ENCODE results near the gene WDR7.

- TF ChIP-seq ZNF384 (IDR thresholded peaks at IDR 0.05) (no peak), FOXA1 (IDR thresholded peaks at IDR 0.05) (no peak), FOXM1 (IDR thresholded peaks at IDR 0.05; ENCODE audit: borderline replicate concordance) (no peak), TARDBP (IDR thresholded peaks at IDR 0.05) (no peak), SP1 (IDR thresholded peaks at IDR 0.05) (no peak), PKNOX1 (IDR thresholded peaks at IDR 0.05) (no peak), FOXK2 (IDR thresholded peaks at IDR 0.05) (no peak), SUZ12 (IDR thresholded peaks at IDR 0.05) (no peak), ELF4 (IDR thresholded peaks at IDR 0.05) (no peak), BHLHE40 (IDR thresholded peaks at IDR 0.05; ENCODE audit: borderline replicate concordance) (no peak), NFRKB (IDR thresholded peaks at IDR 0.05) (no peak), L3MBTL2 (conservative IDR thresholded peaks at IDR 0.05) (no peak), CTBP1 (IDR thresholded peaks at IDR 0.05; ENCODE audit: borderline replicate concordance) (no peak)
Observed at GRCh38 chr18:56919190-56919589, 268.0 kb downstream of the WDR7 start.
